ENCODE measurements around the gene DMXL1. TPM values are rescaled to one million over a fixed set of nuclear protein-coding genes. Genes with fewer than 3 reads are reported as not detected.

DMXL1 gene
- polyA plus RNA-seq, 1 of the 3 experiments (the other 2 are of a cell fraction) = 6.6 TPM

GRCh38 chr5:119168401-119168800 is 97.5 kb downstream of the DMXL1 start (continued):
- TF ChIP-seq RXRA (IDR thresholded peaks at IDR 0.05; ENCODE audit: borderline replicate concordance, low read depth) (no peak), CHD2 (IDR thresholded peaks at IDR 0.05; ENCODE audit: low read length, partially characterized antibody) (no peak)

DNA sequence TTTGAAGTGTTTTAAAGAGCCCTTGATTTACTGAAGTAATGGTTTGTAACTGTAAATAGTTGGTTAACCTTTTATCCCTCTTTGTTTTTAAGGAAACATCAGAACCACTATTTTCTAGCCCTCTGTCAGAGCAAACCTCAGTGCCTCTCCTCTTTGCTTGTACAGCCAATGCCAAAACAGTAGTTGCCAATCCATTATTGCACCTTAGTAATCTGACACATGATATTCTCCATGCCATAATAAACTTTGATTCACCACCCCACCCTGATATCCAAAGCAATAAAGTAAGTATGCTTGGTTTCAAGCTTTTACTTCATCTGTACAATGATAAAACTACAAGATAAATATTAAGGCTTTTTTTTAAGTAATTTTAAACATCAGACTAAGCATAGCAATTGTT is 100.8 kb downstream of the DMXL1 start:
- H3F3A ChIP-seq (replicated peaks; ENCODE audit: insufficient read depth) = peaks cover 2% of the 10 kb centered on the region
- no peaks in the 10 kb centered on the region for H3K27me3 ChIP-seq (ENCODE audit: insufficient read depth)
- no peak overlapping the region for H3K27ac ChIP-seq (ENCODE audit: low read depth in 2 of 2, low read length in 1 of 2)
- no peak overlapping the region for H3K4me2 ChIP-seq
- H3K4me3 ChIP-seq (ENCODE audit: low read depth in 2 of 2, low read length in 1 of 2) = no peak overlapping the region
- no peaks in the 10 kb centered on the region for H4K20me1 ChIP-seq (ENCODE audit: insufficient read depth)
- ChIA-PET CTCF (no interaction called here), POLR2A (no interaction called here)
- H3K4me1 ChIP-seq (ENCODE audit: control insufficient read depth in 1 of 2, insufficient read depth in 2 of 2, low read depth in 1 of 2, low read length in 1 of 2) = peaks cover 0 to 9% of the 10 kb centered on the region in 2 experiments; a peak in 1 of 4 replicates
- DNase-seq = no peak
- TF ChIP-seq REST (IDR thresholded peaks at IDR 0.05; ENCODE audit: low read depth, low read length) (no peak), YY1 (IDR thresholded peaks at IDR 0.05; ENCODE audit: low read depth) (no peak), RFX5 (IDR thresholded peaks at IDR 0.05; ENCODE audit: low read length) (no peak), MEF2A (IDR thresholded peaks at IDR 0.05; ENCODE audit: borderline replicate concordance, low read depth) (no peak), FOSL2 (IDR thresholded peaks at IDR 0.05; ENCODE audit: borderline replicate concordance, low read depth) (no peak), GABPA (IDR thresholded peaks at IDR 0.05; ENCODE audit: low read depth) (no peak), ELF1 (IDR thresholded peaks at IDR 0.05) (no peak), SIN3A (IDR thresholded peaks at IDR 0.05; ENCODE audit: borderline replicate concordance, low read depth, low read length) (no peak), RAD21 (IDR thresholded peaks at IDR 0.05; ENCODE audit: low read length) (no peak), TCF12 (IDR thresholded peaks at IDR 0.05) (no peak), TAF1 (IDR thresholded peaks at IDR 0.05; ENCODE audit: borderline replicate concordance, low read depth, low read length) (no peak), USF1 (IDR thresholded peaks at IDR 0.05; ENCODE audit: borderline replicate concordance, low read depth) (no peak), FOXM1 (IDR thresholded peaks at IDR 0.05; ENCODE audit: low read depth) (no peak), EP300 (IDR thresholded peaks at IDR 0.05; ENCODE audit: borderline replicate concordance in 1 of 2, low read depth in 1 of 2, low read length in 1 of 2) (no peak), SMC3 (IDR thresholded peaks at IDR 0.05; ENCODE audit: low read depth, low read length) (no peak), FOXJ3 (CRISPR knock-in tag; IDR thresholded peaks at IDR 0.05) (no peak)
- no peaks in the 10 kb centered on the region for H3K79me2 ChIP-seq (ENCODE audit: insufficient read depth)
- 0 out of 2 replicates have a peak, but pooled peaks cover 3% of the 10 kb centered on the region for H3K9me2 ChIP-seq
- no peaks in the 10 kb centered on the region; the same call in 1 of the 2 replicates for H3K9me3 ChIP-seq
- peaks cover 17% of the 10 kb centered on the region in 2 experiments for H3K36me3 ChIP-seq (replicated peaks in 1 of 2; ENCODE audit: control insufficient read depth in 1 of 2, insufficient read depth in 2 of 2, low read length in 1 of 2)
- no peak overlapping the region for H3K9ac ChIP-seq
- H2AFZ ChIP-seq (ENCODE audit: low read depth) = no peak overlapping the region
